HT-29 (cell line): ENCODE results near the gene BACH2. TPM values are rescaled to one million over a fixed set of nuclear protein-coding genes. Genes with fewer than 3 reads are reported as not detected.
"Not testable (repeated sequence)": the region's sequence is repeated elsewhere in the genome, so short reads cannot be mapped to it uniquely, and the experiment has no call there.

Experiments
- DNase-seq: peaks from one replicate; pipeline ENCODE4 v3.0.0-alpha.2; 2015; ENCODE audit warnings: low spot score
- total RNA-seq: library from RNA; depleted of rRNA; stranded (reverse); fragments of >200 nt; shearing (Covaris generic); gene quantifications from 2 replicates; pipeline ENCODE4 v1.2.3, GENCODE V29; 2014

Gene BACH2
- total RNA-seq, 1 experiment from 2014 or later = not detected

GRCh38 chr6:90184334-90185298 is 112.0 kb downstream of the BACH2 start:
- peak; percentile 17 for DNase-seq

GRCh38 chr6:90183587-90184333 is 112.9 kb downstream of the BACH2 start:
- DNase-seq = no peak

DNA sequence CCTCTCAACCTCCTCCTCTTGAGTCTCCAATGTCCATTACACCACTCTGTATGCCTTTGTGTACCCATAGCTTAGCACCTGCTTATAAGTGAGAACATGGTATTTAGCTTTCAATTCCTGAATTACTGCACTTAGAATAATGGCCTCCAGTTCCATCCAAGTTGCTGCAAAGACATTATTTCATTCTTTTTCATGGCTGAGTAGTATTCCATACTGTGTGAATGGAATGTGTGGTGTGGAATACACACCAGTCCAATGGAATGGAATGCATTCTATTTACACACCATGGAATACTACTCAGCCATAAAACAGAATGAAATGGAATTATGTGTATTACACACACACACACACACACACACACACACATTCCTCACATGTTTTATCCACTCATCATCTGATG is 116.1 kb downstream of the BACH2 start:
- DNase-seq = no peak

DNA sequence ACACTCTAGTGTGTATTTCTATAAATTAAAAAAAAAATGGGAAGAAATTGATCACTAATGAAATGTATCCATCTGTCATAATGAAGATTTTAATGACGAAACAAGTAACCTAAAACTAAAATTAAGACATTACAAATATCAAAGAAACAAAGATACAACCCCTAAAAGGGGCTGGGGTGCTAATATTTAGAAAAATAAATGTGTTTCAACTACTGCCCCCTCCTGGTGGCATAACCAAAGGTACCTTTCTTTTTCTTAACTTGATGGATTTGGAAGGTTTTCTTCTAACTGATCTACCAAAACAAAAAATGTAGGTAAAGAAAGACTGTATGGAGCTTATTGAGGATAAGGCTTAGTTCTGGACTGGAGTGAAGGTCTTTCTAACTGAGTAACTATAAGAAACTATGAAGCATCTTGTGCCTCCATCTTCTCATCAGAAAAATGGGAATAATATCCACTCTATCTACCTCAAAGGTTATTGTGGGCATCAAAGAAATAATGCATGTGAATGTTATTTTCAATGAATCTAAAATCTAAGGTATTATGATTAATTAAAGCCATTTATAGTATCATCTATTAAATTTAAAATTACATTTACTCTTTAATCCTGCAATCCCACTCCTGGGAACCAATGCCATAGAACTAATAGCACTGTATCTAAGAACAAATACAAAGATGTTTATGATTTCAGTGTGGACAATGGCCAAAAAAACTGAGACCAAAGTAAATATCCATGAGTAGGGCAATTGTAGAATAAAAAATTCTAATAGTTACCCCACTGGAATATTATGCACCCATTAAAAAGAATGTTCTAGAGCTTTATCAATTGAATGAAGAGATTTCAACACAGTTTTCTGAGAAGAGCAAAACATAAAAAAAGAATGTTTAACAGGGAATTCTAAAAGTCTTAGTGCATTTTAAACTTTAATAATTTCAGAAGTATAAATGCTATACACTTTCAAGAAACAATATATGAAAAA is 117.2 kb downstream of the BACH2 start:
- peak; percentile 21 for DNase-seq

GRCh38 chr6:90178384-90178855 is 118.2 kb downstream of the BACH2 start:
- no peak for DNase-seq

DNA sequence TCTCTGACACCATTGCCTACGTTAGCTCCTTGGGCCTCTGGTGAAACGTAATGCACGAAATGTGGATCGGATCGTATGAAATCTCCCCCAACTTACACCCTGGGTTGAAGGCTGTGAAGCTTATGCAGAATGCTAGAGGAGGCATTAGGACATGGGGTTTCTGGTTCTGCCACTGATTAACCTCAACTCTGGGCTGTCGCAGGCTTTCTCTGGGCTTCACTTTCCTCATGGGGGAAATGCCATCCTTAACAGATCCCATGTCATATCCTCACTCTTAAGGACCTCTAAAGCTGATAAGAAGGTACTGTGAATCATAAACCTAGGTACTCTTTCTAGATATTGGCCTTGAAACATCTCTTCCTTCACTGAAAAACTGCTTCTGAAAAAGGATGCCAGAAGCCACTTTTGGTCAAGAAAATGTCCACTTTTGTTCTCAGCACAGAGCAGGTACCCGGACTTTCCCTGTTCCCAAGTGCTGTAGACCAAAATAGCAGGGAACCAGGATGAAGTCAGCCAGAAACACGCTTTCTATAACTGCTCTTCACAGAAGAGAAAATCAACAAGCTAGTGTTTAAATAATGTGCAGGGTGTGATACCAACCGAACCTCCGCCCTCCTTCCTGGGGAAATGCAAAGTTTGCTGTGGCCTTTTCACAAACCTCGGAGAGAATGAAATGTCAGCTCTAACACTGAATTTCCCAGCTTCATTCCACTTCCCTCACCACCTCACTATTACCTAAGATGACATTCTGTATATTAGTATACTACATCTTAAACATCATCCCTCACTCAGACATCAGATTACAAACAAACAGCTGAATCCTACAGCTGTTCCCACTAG is 118.9 kb downstream of the BACH2 start:
- DNase-seq = no peak

DNA sequence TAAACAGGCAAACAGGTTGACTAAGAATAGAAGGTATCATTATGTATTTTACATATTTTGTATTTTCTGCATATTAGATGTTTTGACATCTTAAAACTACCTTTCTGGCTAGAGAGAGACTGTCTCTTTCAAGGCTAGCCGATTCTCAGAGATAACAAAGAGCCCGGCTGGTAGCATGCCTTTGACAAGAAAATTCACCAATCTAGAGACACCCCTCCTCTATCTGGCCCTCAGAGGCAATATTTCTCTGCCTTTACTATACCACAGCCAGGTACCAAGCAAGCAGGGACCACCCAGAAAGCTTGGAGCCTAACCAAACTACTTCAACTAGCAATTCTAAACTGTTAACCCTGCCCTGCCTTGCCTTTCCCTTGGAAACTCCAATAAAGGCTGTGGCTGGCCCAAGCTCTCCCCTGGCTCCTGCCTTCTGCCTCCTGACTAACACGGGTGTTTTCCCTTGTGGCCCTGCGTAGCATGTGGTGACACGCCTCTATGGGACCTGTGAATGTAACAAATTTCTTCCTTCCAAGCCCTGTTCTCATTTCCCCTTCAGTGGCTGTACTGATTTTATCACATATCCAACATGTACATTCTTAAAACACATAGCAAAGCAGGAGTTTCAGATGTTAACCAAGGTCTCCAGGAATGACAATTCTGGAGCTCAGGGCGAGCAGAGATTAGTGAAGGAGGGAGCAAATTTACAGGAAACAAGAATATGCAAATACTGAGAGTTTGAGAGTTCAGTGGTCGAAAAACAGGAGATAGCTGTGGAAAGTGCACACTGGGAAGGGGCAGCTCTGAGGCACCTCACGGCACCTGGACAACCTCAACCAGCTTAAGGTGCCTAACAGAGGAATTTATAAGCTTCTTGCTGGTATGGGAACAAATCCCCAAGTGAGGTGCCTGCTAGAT is 120.8 kb downstream of the BACH2 start:
- no peak for DNase-seq

DNA sequence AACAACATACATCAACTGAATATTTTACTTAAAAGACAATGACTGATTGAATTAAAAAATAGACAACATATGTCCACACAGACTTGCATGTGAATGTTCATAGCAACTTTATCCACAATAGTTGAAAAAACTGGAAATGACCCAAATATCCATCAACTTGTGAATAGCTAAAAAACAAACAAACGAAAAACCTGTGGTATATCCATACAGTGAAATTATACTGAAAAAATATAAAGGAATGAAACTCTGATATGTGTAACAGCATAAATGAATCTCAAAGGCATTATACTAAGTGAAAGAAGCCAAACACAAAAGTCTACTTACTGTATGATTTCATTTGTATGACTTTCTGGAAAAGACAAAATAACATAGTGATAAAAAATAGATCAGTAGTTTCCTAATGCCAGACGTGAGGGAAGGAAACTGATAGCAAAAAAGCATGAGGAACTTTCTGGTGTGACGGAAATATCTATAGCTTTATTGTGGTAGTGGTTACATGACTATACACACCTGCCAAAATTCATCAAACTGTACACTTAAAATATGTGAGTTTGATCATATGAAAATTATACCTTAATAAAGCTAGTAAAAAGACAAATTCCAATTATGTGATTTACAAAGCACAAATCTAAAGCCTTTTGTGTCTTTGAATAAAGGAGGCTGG is 123.2 kb downstream of the BACH2 start:
- no peak for DNase-seq

- DNase-seq = no peak
Observed at GRCh38 chr6:90170601-90171000, 126.0 kb downstream of the BACH2 start.

GRCh38 chr6:90169374-90169773 is 127.3 kb downstream of the BACH2 start:
- DNase-seq = no peak

DNA sequence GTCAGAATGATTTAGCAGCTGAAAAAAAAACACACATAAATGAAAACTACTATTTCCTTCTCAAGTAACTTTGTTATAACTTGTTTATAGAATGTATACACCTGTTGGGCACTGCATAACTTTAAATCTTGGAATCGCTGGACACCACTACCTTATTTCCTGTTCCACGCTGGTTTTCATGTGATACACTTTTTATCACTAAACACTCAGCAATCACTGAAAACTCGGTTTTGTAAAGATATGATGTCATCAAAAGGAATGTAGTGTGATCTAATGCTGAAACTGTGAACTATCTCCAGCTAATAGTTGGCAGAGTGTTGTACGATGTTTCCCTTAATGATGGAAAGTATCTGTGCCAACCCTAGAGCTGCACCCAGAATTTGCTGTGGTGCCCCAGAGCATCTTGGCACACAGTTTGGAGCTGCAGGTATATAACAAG is 127.9 kb downstream of the BACH2 start:
- no peak for DNase-seq

DNA sequence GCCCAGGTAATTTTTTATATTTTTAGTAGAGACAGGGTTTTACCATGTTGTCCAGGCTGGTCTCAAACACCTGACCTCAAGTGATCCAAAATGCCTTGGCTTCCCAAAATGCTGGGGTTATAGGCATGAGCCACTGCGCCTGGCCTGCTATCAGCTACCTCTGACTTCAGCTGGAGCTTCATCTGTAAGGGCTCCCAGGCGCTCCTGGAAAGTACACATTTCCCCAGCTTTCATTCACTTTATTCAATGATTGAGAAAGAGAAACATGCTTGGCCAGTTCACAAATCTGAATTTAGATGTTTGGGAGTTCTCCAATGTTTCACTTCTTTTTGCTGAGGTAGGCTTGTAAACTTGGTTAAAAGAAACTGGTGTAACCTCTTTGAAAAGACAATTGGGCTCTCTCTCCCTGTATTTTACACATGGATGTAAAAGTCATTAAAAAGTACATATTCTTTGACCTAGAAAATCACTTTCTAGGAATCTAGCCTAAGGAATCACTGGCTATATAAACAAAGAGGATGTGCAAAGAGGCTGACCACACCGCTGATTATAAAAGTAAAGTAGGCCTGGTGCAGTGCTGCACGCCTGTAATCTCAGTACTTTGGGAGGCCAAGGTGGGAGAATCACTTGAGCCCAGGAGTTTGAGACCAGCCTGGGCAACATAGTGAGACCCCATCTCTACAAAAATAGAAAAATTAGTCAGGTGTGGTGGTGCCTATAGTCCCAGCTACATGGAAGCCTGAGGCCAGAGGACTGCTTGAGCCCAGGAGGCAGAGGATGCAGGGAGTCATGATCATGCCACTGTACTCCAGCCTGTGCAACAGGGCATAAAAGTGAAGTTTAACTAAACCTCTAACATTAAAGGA is 128.9 kb downstream of the BACH2 start:
- DNase-seq = no peak

GRCh38 chr6:90166155-90166924 is 130.3 kb downstream of the BACH2 start:
- DNase-seq = not testable (repeated sequence)

DNA sequence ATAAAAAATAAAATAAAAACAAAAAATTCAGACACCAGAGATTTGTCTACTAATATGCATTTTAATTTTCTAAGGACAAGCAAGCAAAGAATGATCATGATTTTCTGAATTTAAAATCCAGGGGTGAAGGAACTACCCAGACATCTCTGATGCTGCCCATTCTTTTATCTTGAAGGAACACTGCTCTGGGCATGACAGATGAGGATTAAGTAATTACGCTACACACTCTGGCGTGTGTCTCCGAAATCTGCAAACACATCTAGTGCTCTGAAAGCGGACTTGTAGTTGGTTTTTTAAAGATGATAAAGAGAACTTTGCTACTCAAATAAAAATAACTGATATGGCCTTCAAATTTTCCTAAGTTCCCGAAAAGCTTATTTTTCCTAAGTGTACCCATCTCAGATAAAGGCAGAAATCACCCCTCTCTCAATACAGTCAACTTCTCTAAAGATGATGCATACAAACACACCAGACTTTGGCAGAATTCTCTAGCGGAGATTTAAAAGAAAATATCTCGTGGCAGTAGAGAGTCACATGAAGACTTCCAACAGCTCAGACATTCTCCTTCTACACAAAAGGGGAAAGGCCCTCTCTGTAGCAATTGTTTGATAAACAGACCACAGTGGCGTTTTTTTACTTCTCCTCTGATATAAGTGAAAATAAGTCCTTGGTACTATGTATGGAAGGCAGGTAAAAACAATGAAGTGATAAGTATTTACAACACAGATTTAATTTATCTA is 133.8 kb downstream of the BACH2 start:
- DNase-seq = no peak

DNA sequence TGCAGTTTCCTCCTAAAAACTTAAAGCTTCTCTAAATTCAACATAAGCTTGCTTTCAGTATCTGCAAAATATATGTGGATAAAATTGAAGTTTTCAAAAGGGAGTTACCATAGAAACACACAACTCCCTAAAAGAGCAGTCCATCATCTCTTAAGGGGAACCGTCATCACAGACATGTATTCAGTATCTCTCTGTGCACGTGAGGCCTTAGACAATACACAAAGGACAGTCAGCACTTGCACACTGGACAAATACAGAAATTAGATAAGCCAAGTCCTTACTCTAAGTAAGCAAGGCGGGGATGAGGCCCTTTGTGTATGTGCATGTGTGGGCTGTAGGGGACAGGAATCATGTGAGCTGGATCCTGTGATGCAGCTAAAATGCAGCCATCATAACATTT is 136.6 kb downstream of the BACH2 start:
- DNase-seq = no peak

GRCh38 chr6:90159452-90159851 is 137.2 kb downstream of the BACH2 start:
- no peak for DNase-seq
